Mesenteric fat pad (tissue), 1 donor: ENCODE results near the gene GTF3C1. TPM values are rescaled to one million over a fixed set of nuclear protein-coding genes. Genes with fewer than 3 reads are reported as not detected.
"Not testable (repeated sequence)": the region's sequence is repeated elsewhere in the genome, so short reads cannot be mapped to it uniquely, and the experiment has no call there.

Experiments
- DNase-seq: peaks from one replicate; pipeline ENCODE4 v3.0.0-alpha.2; 2020; ENCODE audit warnings: low spot score
- total RNA-seq: library from RNA; stranded (reverse); fragmentation: NEBNext Ultra II Directional; extraction: Animal tissue kit (Norgen Biotek cat#: 25700); gene quantifications from one replicate; pipeline ENCODE4 v1.2.1, GENCODE V29; 2021
- donor health status: DM: yes; HTN: yes; CAD: no.

The GTF3C1 gene
- total RNA-seq, 1 donor from 2014 or later: 52.1 TPM

- DNase-seq: no peak
Measured at GRCh38 chr16:27464626-27465482, 84.9 kb downstream of the GTF3C1 start.

DNA sequence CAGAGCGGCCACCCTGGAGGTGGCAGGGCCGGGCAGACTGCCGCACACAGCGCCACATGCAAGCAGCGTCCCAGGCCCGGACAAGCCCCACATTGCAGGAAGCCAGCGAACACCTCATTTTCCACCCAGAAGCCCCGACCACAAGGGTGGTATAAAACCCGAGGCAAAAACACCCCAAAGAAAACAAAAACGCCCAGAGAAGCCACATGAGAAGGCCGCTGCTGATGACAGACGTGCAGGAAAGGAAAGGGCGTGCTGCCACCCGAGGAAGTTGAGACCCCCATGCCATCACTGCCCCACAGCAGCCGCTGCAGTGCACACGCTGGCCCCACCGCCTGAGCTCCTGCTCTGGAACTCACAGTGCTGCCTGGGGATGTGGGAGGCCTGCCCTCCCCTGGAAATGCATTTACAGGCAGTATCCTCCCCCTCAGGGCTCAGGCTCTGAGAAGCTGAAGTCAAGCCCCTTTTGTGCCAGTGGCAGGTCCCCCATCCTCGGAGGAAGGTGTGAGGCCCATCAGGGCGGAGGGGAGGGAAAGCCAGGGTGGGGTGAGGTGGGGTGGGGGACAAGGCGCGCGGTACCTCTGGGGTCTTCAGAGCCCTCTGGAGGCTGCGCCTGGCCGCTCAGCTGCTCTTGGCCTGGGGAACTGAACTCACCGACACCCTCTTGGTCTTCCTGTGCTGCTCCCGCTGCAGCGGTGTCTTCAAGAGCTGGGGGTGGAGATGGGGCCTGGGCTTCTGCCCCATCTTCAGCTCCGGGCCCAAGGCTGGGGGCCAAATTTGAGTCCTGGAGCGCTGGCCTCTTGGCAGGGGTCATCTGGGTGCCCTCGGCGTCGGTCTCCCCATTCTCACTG, 85.7 kb downstream of the GTF3C1 start:
- no peak for DNase-seq

DNA sequence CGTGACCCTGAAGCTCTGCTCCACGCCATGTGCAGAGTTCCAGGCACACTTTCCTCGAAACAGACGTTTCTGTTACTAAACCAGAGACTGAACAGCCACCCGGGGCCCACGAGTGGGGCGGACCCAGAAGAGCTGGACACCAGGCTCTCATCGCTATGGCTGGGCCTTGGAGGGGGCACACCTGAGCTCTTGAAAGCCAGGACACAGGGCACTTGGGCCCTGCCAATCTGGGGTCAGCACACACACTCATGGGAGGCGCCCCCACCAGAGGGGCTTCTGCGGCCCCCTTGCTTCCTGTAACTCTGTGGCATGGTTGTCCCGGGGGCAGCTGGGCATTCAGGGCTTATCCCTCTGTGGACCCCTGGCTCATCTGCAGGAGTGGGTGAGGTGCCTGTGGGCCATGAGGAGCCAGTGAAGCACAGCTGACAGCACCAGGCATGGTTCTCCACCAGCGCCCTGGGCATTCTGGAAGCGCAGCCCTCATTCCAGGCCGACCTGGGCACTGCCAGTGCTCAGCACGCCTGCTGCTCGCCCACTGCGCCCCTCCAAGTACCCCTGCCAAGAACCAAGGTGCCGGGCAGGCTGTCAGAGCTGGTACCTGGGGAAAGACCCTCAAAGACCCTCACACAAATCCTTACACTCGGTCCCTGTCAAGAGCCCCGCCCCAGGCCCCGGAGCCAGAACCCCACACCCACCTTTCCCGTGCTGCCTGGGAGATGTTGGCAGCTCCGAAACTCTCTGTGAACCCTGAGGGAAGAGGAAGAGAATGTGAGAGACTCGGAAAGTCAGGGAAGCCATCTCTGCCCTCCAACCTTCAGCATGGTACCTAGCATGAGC, 86.6 kb downstream of the GTF3C1 start:
- no peak for DNase-seq

- no peak for DNase-seq
Measured at GRCh38 chr16:27462200-27462845, 87.4 kb downstream of the GTF3C1 start.

DNA sequence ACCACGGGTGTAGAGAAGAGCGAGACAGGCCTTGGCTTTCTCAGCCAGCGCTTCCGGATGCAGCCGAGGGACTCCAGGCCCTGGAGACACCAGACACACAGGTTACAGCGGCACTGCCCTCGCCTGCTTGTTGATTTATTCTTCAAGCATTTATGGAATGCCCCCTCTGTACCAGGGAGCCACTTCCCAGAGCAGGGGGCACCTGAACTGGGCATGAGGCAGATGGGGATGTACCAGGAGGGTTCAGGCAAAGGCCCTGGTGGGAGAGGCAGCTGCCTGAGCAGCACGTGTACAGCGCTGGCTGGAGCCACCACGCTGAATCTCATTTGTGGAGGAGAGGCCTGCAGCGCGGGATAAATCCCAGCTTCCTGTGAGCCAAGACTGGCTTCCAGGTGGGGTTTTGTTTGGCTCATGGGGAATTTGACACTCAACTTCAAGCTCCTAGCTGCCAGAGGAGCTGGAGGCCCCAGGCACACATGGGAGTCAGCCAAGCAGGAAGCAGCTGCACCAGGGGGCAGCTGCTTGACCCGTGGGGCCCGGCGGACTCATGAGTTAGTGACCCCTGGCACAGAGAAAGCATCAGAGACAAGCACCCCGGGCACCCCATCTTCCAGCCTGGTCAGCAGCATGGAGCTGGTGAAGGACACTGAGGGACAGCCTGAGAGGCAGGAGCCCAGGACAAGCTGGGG, 88.1 kb downstream of the GTF3C1 start:
- DNase-seq: no peak

DNA sequence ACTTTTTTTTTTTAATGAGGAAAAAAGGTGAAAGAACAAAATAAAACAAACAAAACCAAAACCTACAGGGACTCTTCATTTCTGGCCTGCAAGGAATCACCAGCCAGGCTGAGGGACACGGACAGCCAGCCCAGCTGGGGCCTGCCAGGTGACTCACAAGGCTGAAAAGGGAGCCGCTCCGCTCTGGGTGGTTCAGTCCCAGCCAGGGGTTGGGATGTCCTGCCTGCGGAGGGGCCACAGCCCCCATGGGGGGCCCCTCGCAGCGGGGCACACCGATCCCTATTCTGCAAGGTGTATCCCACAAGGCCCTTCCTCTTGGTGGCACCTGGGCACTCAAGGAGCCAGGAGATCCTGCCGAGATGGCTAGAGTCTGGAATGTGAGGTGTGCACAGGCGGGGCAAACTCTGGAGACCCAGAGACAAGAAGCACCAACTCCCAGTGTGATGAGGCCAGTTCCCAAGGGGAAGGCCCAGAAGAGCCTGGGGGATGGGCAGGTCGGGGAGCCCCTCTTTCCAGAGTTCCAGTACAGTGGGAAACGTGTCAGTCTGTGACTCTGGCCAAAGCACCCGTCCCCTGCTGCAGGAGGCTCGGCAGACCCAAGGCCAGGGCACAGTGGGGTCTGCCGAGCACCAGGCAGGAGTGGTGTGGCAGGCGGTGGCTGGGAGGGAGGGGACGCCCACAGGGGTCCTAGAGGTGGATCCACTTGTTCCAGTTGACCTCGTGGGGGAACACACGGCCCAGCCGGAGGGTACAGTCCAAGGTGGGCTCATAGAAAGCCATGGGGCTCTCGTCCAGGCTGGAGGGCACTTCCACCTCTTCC, 88.8 kb downstream of the GTF3C1 start:
- DNase-seq: no peak

DNA sequence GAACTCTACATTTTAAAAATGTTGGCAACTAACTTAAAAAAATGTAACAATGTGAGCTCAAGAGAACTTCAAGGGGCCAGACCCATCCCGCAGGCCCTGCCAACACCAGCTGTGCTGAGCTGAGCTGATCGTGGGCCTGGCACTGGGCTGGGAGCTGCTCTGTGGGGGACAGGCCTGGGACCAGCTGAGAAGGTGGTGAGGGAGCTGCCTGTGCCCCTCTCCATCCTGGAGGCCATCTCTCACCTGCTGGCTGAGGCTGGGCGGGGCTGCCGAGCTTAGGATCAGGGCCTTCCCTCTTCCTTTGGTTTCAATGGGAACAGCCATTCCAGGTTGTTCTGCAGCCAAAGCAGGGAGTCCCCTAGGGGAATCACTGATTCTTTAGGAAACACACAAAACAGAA, 89.5 kb downstream of the GTF3C1 start:
- DNase-seq: no peak

DNA sequence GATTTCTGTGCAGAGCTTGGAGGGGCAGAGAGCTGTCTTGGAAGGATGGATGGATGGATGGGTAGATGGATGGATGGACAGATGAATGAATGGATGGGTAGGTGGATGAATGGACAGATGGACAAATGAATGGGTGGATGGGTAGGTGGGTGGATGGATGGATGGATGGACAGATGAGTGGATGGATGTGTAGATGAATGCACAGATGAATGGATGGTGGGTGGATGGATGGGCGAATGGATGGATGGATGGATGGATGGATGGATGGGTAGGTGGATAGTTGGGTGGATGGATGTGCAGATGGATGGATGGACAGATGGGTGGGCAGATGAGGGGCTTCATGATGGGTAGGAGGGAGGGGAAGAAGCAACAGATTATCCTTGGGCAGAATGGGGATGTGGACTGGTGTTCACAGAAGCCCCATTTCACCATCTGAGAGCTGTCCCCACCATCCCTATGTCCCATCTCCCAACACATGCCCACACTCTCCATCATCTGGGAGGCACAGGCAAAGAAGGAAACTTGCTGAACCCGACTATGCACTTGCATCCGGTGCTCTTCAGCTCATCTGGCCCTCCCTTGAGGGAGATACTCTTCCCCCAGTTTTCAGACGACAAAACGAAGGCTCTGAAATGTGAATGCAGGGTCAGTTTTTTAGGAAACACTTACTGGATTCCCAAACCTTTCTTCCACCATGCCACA, 90.6 kb downstream of the GTF3C1 start:
- no peak for DNase-seq

DNA sequence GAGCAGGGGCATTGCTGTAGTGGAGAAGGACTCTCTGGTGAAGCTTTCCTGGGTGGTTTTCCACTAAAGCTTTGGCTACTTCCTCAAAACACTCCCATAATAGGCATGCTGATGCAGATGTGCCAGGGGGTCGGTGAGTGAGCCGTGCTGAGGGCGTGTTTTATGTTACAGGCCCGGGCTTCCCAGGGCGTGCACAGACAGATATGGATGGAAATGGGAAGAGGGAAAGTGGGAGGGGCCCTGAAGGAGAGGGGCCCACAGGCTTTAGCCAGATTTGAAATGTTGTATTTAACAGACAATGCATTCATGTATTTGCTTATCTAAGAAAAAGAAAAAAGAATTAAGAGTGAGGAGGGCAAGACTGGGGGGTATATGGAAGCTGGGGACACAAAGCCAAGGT, 91.5 kb downstream of the GTF3C1 start:
- no peak for DNase-seq

GRCh38 chr16:27457605-27457900, 92.2 kb downstream of the GTF3C1 start:
- not testable (repeated sequence) for DNase-seq

DNA sequence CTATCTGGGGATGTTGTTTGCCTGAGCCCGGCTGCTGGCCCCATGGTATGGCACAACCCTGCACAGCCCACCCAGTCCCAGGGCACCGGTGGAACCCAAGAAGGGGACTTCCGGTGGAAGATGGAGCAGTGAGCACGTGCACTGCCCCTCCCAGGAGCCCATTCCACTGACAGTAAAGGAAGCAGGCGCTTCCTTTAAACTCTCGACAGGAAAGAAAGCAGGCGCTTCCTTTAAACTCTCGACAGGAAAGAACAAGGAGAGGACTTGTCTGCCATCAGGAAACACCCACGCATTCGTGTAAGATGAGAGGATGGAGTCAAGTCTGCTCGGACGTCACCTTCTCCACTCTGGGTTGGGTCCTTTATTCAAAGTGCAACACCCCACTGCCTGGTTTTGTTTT, 94.0 kb downstream of the GTF3C1 start:
- no peak for DNase-seq

GRCh38 chr16:27453494-27453825, 96.3 kb downstream of the GTF3C1 start:
- no peak for DNase-seq

DNA sequence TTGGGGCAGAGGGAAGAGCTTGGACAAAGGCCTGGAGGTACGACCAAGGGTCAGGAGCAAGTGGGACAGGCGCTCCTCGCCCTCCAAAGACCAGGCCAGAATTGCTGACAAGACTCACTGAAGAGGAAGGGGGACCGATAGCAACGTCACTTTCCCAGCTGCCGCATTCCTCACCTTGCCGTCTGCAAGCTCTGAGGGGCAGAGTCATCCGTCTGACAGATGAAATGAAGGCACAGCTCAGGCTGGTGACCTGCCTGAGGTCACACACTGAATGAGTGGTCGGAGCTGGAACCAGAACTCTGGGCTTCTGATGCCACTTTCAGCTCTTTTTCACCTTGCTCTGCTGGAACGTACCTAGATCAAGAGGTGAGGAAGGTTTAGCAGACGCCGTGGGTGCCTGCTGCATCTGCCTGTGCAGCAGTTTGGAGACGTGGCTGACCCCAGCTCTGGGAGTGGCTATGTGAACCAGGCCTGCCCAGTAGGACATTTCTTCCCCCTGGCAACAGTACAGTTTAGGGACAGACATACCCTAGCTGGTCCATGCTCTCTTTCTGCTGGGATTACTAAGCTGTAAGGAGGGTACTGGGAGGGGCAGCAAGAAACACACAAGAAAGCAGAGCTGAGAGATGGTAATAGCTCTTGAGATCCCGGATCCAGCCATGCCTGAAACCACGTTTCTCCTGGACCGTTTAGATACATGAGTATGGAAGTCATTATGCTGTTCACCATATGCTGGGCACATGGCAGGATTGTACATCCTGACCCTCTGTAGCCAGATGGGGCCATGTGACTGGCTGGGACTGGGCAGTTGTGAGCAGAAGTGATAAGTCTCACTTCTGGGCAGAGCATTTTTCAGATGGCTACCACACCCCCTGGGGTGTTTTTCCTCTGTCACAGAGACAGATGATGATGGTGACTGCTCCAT, 96.9 kb downstream of the GTF3C1 start:
- no peak for DNase-seq

DNA sequence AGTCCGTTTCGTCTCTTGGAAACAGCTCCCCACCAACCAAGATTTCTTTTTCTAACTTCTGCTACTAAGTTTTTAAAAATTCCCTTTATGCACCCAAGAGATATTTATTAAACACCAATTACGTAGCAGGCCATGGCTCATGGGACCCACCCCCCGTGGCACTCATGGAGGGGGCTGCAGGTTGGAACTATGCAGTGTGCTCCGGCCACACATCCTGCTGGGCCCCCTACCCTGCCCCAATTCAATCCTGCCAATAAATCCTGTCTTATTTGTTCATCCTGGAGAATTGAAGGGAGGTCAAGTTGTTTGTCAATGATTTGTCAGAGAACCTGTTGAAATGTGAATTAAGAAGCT, 99.5 kb downstream of the GTF3C1 start:
- DNase-seq: no peak

- no peak for DNase-seq
Measured at GRCh38 chr16:27449434-27450195, 100.1 kb downstream of the GTF3C1 start.

- no peak for DNase-seq
Measured at GRCh38 chr16:27448532-27449433, 100.9 kb downstream of the GTF3C1 start.
